HG02798 (cell line): Measurements from ENCODE around the gene ARID1B.
"Not testable (repeated sequence)": the region's sequence is repeated elsewhere in the genome, so short reads cannot be mapped to it uniquely, and the experiment has no call there.

Experiments
- ATAC-seq: cut with Tn5 transposase; IDR thresholded peaks from one replicate; pipeline ENCODE4 v1.9.1; 2021; ENCODE audit warnings: mild to moderate bottlenecking; ENCODE audit not compliant: unreplicated experiment, poor library complexity

ARID1B gene

GRCh38 chr6:156977527-156978291, 200.5 kb downstream of the ARID1B start:
- ATAC-seq = no peak

GRCh38 chr6:156978948-156979347, 201.8 kb downstream of the ARID1B start:
- ATAC-seq = peak; percentile 49

GRCh38 chr6:156980515-156980914, 203.3 kb downstream of the ARID1B start:
- no peak for ATAC-seq

GRCh38 chr6:156980948-156981347, 203.8 kb downstream of the ARID1B start:
- no peak for ATAC-seq

- ATAC-seq = no peak
These were observed 205.0 kb downstream of the ARID1B start for GRCh38 chr6:156982168-156982567.

- not testable (repeated sequence) for ATAC-seq
These were observed 205.7 kb downstream of the ARID1B start for GRCh38 chr6:156982864-156983263.

GRCh38 chr6:156984178-156984738, 207.1 kb downstream of the ARID1B start:
- peak; percentile 44 for ATAC-seq

- no peak for ATAC-seq
These were observed 208.1 kb downstream of the ARID1B start for GRCh38 chr6:156985309-156985708.

- peak; percentile 62 for ATAC-seq
These were observed 211.3 kb downstream of the ARID1B start for GRCh38 chr6:156988276-156989158.

GRCh38 chr6:156989159-156989806, 212.1 kb downstream of the ARID1B start:
- ATAC-seq = no peak

- ATAC-seq = no peak
These were observed 215.0 kb downstream of the ARID1B start for GRCh38 chr6:156992020-156992804.

GRCh38 chr6:156993713-156994112, 216.5 kb downstream of the ARID1B start:
- no peak for ATAC-seq

GRCh38 chr6:156994215-156995076, 217.3 kb downstream of the ARID1B start:
- no peak for ATAC-seq

GRCh38 chr6:156995502-156995901, 218.3 kb downstream of the ARID1B start:
- no peak for ATAC-seq

- no peak for ATAC-seq
These were observed 219.1 kb downstream of the ARID1B start for GRCh38 chr6:156996265-156996664.

GRCh38 chr6:156998794-156999330, 221.7 kb downstream of the ARID1B start:
- no peak for ATAC-seq

GRCh38 chr6:156999762-157000161, 222.6 kb downstream of the ARID1B start:
- ATAC-seq = no peak

GRCh38 chr6:157001716-157002115, 224.5 kb downstream of the ARID1B start:
- no peak for ATAC-seq

GRCh38 chr6:157002774-157003173, 225.6 kb downstream of the ARID1B start:
- ATAC-seq = no peak
